Stomach (tissue), 4 donors: ENCODE results near the gene CDHR5.

Experiments
- CTCF ChIP-seq, 7 experiments: fragments of 450-650 bp in 4 of 7; fragments of 200-600 bp in 3 of 7; sonication (generic) in 3 of 7; IDR thresholded peaks; one replicate each; pipeline ENCODE4 v1.5.1; 2016 to 2019; ENCODE audit warnings: antibody characterized with exemption in 7 of 7, control low read depth in 2 of 7, mild to moderate bottlenecking in 1 of 7
- EP300 ChIP-seq: sonication (generic); formaldehyde crosslinking; IDR thresholded peaks from one replicate; pipeline ENCODE4 v1.6.1; 2017; ENCODE audit warnings: antibody characterized with exemption
- POLR2A ChIP-seq, 4 donors: fragments of 450-650 bp; IDR thresholded peaks; one replicate each; pipeline ENCODE4 v1.6.1; 2016; ENCODE audit warnings: antibody characterized with exemption in 4 of 4, control low read depth in 2 of 4, mild to moderate bottlenecking in 1 of 4, moderate library complexity in 1 of 4
- POLR2AphosphoS5 ChIP-seq, 3 donors: sonication (generic); formaldehyde crosslinking; IDR thresholded peaks; one replicate each; pipeline ENCODE4 v1.6.1; 2016; ENCODE audit warnings: antibody characterized with exemption in 3 of 3

- TF ChIP-seq CTCF (IDR thresholded peaks at IDR 0.05) (no peak), POLR2AphosphoS5 (IDR thresholded peaks at IDR 0.05) (no peak), EP300 (no peak), POLR2A (IDR thresholded peaks at IDR 0.05) (no peak)
Measured at GRCh38 chr11:619628-620050, 5.1 kb downstream of the CDHR5 start.
